Gastrocnemius medialis (tissue), 4 donors: ENCODE measurements around the gene RXRA. TPM values are rescaled to one million over a fixed set of nuclear protein-coding genes. Genes with fewer than 3 reads are reported as not detected.
A peak's percentile ranks its signal among the peaks of the same experiment; 100 is the strongest.
"Not testable (repeated sequence)": the region's sequence is repeated elsewhere in the genome, so short reads cannot be mapped to it uniquely, and the experiment has no call there.

Source experiments
- ATAC-seq, 2 donors: fragments of 150-250 bp; one replicate each; pipeline ENCODE4 v1.9.1; 2016
- DNase-seq, 2 donors: peaks; one replicate each; pipeline ENCODE4 v3.0.0-alpha.2; 2019
- H3K27ac ChIP-seq, 4 donors: fragments of 200-600 bp; sonication (generic); 1 replicate in 1 of 4; 2 replicates in 3 of 4; pipeline ENCODE4 v1.5.1; 2016 to 2018; ENCODE audit warnings: mild to moderate bottlenecking in 2 of 4, moderate library complexity in 1 of 4
- H3K27me3 ChIP-seq, 3 donors: fragments of 200-600 bp; sonication (generic) in 2 of 3; 1 replicate in 1 of 3; 2 replicates in 2 of 3; pipeline versions ENCODE4 v1.5.1 to v1.6.0; 2016 to 2019; ENCODE audit warnings: mild to moderate bottlenecking in 1 of 3, moderate library complexity in 1 of 3
- H3K36me3 ChIP-seq, 2 donors: fragments of 200-600 bp; sonication (generic) in 1 of 2; one replicate each; pipeline ENCODE4 v1.5.1; 2017 to 2018
- H3K4me1 ChIP-seq, 2 donors: fragments of 200-600 bp; sonication (generic) in 1 of 2; one replicate each; pipeline ENCODE4 v1.5.1; 2016 to 2017; ENCODE audit warnings: mild to moderate bottlenecking in 2 of 2
- H3K4me3 ChIP-seq, 4 donors: fragments of 200-600 bp; sonication (generic) in 3 of 4; 1 replicate in 1 of 4; 2 replicates in 3 of 4; pipeline ENCODE4 v1.5.1; 2016 to 2019; ENCODE audit warnings: mild to moderate bottlenecking in 2 of 4
- H3K9me3 ChIP-seq, 3 donors: fragments of 200-600 bp; sonication (generic) in 2 of 3; 1 replicate in 1 of 3; 2 replicates in 2 of 3; pipeline ENCODE4 v1.5.1; 2016 to 2019
- CTCF ChIP-seq, 5 experiments: fragments of 450-650 bp in 3 of 5; fragments of 200-600 bp in 2 of 5; sonication (generic) in 2 of 5; IDR thresholded peaks in 4 of 5; conservative IDR thresholded peaks in 1 of 5; 1 replicate in 4 of 5; 2 replicates in 1 of 5; pipeline ENCODE4 v1.5.1; 2016 to 2019; ENCODE audit warnings: antibody characterized with exemption in 5 of 5, mild to moderate bottlenecking in 3 of 5, moderate library complexity in 3 of 5
- POLR2A ChIP-seq, 2 donors: fragments of 450-650 bp; IDR thresholded peaks; one replicate each; pipeline ENCODE4 v1.6.1; 2017; ENCODE audit warnings: antibody characterized with exemption in 2 of 2, mild to moderate bottlenecking in 2 of 2, moderate library complexity in 2 of 2
- in situ Hi-C, 4 donors: fragments of 200-750 bp; cut with MboI; loops; one replicate each; pipeline versions ENCODE4 v1.15.0 to v1.8.0; 2017; ENCODE audit warnings: low sequenced_read_pairs in 4 of 4
- intact Hi-C: fragments of 100-400 bp; cut with DNase I; formaldehyde crosslinking; loops from one replicate; pipeline ENCODE4 v1.15.1; 2023; ENCODE audit warnings: low total_unique reads
- total RNA-seq, 4 donors: library from RNA; depleted of rRNA; stranded (reverse); fragments of >200 nt; gene quantifications; one replicate each; pipeline versions ENCODE4 v1.1.0 to v1.2.3, GENCODE V29; 2016

The RXRA gene
- total RNA-seq, 4 donors from 2014 or later: 70.8 to 224 (median 160) TPM

GRCh38 chr9:134304261-134304660 lies 22.0 kb upstream of the RXRA start:
- DNase-seq: no peak
- TF ChIP-seq CTCF (IDR thresholded peaks at IDR 0.05 in 4 of 5, conservative IDR thresholded peaks at IDR 0.05 in 1 of 5): no peak
- no peak for TF ChIP-seq POLR2A (IDR thresholded peaks at IDR 0.05)
- in situ Hi-C loops: loop anchor here in 1 of 4 donors (25.0 kb wide), 1 partner anchor 117 kb away; no protein-coding TSS in a partner anchor
- Histone ChIP-seq H3K36me3 (no peaks in the 10 kb centered on the region), H3K27ac (no peak overlapping the region), H3K4me1 (no peaks in the 10 kb centered on the region), H3K4me3 (no peak overlapping the region), H3K27me3 (no peaks in the 10 kb centered on the region), H3K9me3 (no peaks in the 10 kb centered on the region)
- no peak for ATAC-seq
- intact Hi-C loops: no loop called here

- TF ChIP-seq POLR2A (IDR thresholded peaks at IDR 0.05) (no peak), CTCF (IDR thresholded peaks at IDR 0.05 in 4 of 5, conservative IDR thresholded peaks at IDR 0.05 in 1 of 5) (no peak)
- in situ Hi-C loops (loop anchor here in 1 of 4 donors (25.0 kb wide), 1 partner anchor 117 kb away; no protein-coding TSS in a partner anchor), intact Hi-C loops (no loop called here)
- ATAC-seq (no peak), DNase-seq (no peak)
- Histone ChIP-seq H3K4me3 (no peak overlapping the region), H3K36me3 (no peaks in the 10 kb centered on the region), H3K27ac (no peak overlapping the region), H3K4me1 (no peaks in the 10 kb centered on the region), H3K9me3 (no peaks in the 10 kb centered on the region), H3K27me3 (no peaks in the 10 kb centered on the region)
These were observed 21.6 kb upstream of the RXRA start for GRCh38 chr9:134304690-134305089.

- in situ Hi-C loops: loop anchor here in 1 of 4 donors (25.0 kb wide), 1 partner anchor 118 kb away; no protein-coding TSS in a partner anchor
- TF ChIP-seq CTCF (IDR thresholded peaks at IDR 0.05 in 4 of 5, conservative IDR thresholded peaks at IDR 0.05 in 1 of 5) (no peak), POLR2A (IDR thresholded peaks at IDR 0.05) (no peak)
- no peak overlapping the region for H3K27ac ChIP-seq
- no peak for DNase-seq
- no peak for ATAC-seq
- H3K9me3 ChIP-seq: no peaks in the 10 kb centered on the region
- no peak overlapping the region for H3K4me3 ChIP-seq
- intact Hi-C loops: no loop called here
- H3K36me3 ChIP-seq: no peaks in the 10 kb centered on the region
- H3K27me3 ChIP-seq: no peaks in the 10 kb centered on the region
- no peaks in the 10 kb centered on the region for H3K4me1 ChIP-seq
These were observed 20.7 kb upstream of the RXRA start for GRCh38 chr9:134305533-134305932.

- DNase-seq, H3K36me3 ChIP-seq, H3K9me3 ChIP-seq, intact Hi-C loops, H3K27ac ChIP-seq, H3K27me3 ChIP-seq, ATAC-seq, H3K4me1 ChIP-seq, H3K4me3 ChIP-seq: not testable (repeated sequence)
- in situ Hi-C loops: loop anchor here in 1 of 4 donors (25.0 kb wide), 1 partner anchor 119 kb away; no protein-coding TSS in a partner anchor
These were observed 20.2 kb upstream of the RXRA start for GRCh38 chr9:134306042-134306441.

- ATAC-seq: peak; percentile 33 to 50
- no peak overlapping the region for H3K4me3 ChIP-seq
- in situ Hi-C loops: loop anchor here in 1 of 4 donors (25.0 kb wide), 1 partner anchor 120 kb away; no protein-coding TSS in a partner anchor
- peaks cover 0 to 2% (median 0%) of the 10 kb centered on the region in 3 donors for H3K27me3 ChIP-seq
- no peaks in the 10 kb centered on the region for H3K36me3 ChIP-seq
- DNase-seq: no peak
- TF ChIP-seq CTCF (IDR thresholded peaks at IDR 0.05 in 4 of 5, conservative IDR thresholded peaks at IDR 0.05 in 1 of 5) (no peak), POLR2A (IDR thresholded peaks at IDR 0.05) (no peak)
- intact Hi-C loops: no loop called here
- no peak overlapping the region for H3K27ac ChIP-seq
- no peaks in the 10 kb centered on the region for H3K4me1 ChIP-seq
- no peaks in the 10 kb centered on the region for H3K9me3 ChIP-seq
These were observed 19.3 kb upstream of the RXRA start for GRCh38 chr9:134306636-134307600.
